ENCODE data around the gene LCE3C. TPM values are rescaled to one million over a fixed set of nuclear protein-coding genes. Genes with fewer than 3 reads are reported as not detected.

The LCE3C gene
- total RNA-seq, 1 experiment from 2014 or later = not detected

GRCh38 chr1:152643945-152644344 is 43.9 kb downstream of the LCE3C start:
- H3K56ac ChIP-seq (ENCODE audit: insufficient read length, low read depth, low read length) = no peak overlapping the region
- no peak overlapping the region for H3K4me2 ChIP-seq (ENCODE audit: insufficient read depth, insufficient read length, low read length)
- H3K4ac ChIP-seq (ENCODE audit: low read depth, low read length) = no peak overlapping the region
- no peak overlapping the region for H2BK120ac ChIP-seq (ENCODE audit: low read depth, low read length, poor library complexity, severe bottlenecking)
- H3T11ph ChIP-seq (ENCODE audit: low read length) = no peak overlapping the region
- H3K79me2 ChIP-seq (ENCODE audit: insufficient read depth, low read length) = no peaks in the 10 kb centered on the region
- H3K27ac Mint-ChIP-seq = no peak overlapping the region
- H2BK20ac ChIP-seq (ENCODE audit: low read depth, low read length, poor library complexity, severe bottlenecking) = no peak overlapping the region
- H2AFZ ChIP-seq (ENCODE audit: low read length) = no peak overlapping the region
- no CpG with 5 or more reads among the region's 3 CpGs for WGBS (ENCODE audit: extremely low coverage, insufficient read length, low lambda C conversion rate)
- H2BK12ac ChIP-seq (ENCODE audit: insufficient read length, low read depth, low read length) = no peak overlapping the region
- no peak for DNase-seq
- H4K5ac ChIP-seq (ENCODE audit: insufficient read length, low read depth, low read length) = no peak overlapping the region
- H3K27me3 ChIP-seq (ENCODE audit: insufficient read depth, low read length) = no peaks in the 10 kb centered on the region
- H3K23ac ChIP-seq (ENCODE audit: insufficient read length, low read depth, low read length) = no peak overlapping the region
- no peak for TF ChIP-seq CTCF (conservative IDR thresholded peaks at IDR 0.05)
- H3K27me3 Mint-ChIP-seq (ENCODE audit: low read depth) = no peaks in the 10 kb centered on the region; the same call in 1 of the 2 replicates
- H2AK5ac ChIP-seq (ENCODE audit: insufficient read length, low read length) = no peak overlapping the region
- H2BK15ac ChIP-seq (ENCODE audit: low read depth, low read length) = no peak overlapping the region
- peaks cover 0 to 26% (median 11%) of the 10 kb centered on the region in 3 experiments; a peak in 5 of 7 replicates for H3K36me3 Mint-ChIP-seq (ENCODE audit: insufficient read depth in 1 of 3, low read depth in 3 of 3)
- peaks cover 92% of the 10 kb centered on the region for H3K9me3 ChIP-seq (ENCODE audit: control insufficient read depth, low read depth, low read length)
- no peak overlapping the region for H4K91ac ChIP-seq (ENCODE audit: insufficient read length, low read depth, low read length)
- no peak overlapping the region for H2BK5ac ChIP-seq (ENCODE audit: insufficient read length, low read length)
- H3K79me1 ChIP-seq (ENCODE audit: insufficient read depth, low read depth, low read length, poor library complexity, severe bottlenecking) = no peaks in the 10 kb centered on the region
- no peaks in the 10 kb centered on the region for H4K20me1 ChIP-seq (ENCODE audit: control insufficient read depth, insufficient read depth, insufficient read length)
- peaks cover 92 to 94% of the 10 kb centered on the region in 2 experiments for H3K9me3 Mint-ChIP-seq
- no peak overlapping the region for H3K18ac ChIP-seq (ENCODE audit: insufficient read length, low read depth, low read length)
- H3K23me2 ChIP-seq (ENCODE audit: insufficient read length, low read depth, low read length, poor library complexity, severe bottlenecking) = no peaks in the 10 kb centered on the region
- no peak overlapping the region for H3K9ac ChIP-seq (ENCODE audit: extremely low read depth, insufficient read length, low read length)
- no peak overlapping the region for H3K4me3 Mint-ChIP-seq
- no peak overlapping the region for H3K27ac ChIP-seq (ENCODE audit: insufficient read length, low read depth, low read length)
- no peaks in the 10 kb centered on the region for H3K4me1 ChIP-seq (ENCODE audit: insufficient read depth, low read length)
- no peak overlapping the region for H4K8ac ChIP-seq (replicated peaks; ENCODE audit: insufficient read length, low read depth, low read length)
- no peak overlapping the region for H3K14ac ChIP-seq (ENCODE audit: insufficient read depth, low read length)
- H3K4me1 Mint-ChIP-seq = no peaks in the 10 kb centered on the region
